ENCODE data around the gene UBE3D.
"Not testable (repeated sequence)": the region's sequence is repeated elsewhere in the genome, so short reads cannot be mapped to it uniquely, and the experiment has no call there.

GRCh38 chr6:82856077-82856476 is 209.6 kb downstream of the UBE3D start:
- not testable (repeated sequence) for TF ChIP-seq RCOR1 (IDR thresholded peaks at IDR 0.05; ENCODE audit: insufficient replicate concordance, low read length); FOS (IDR thresholded peaks at IDR 0.05; ENCODE audit: low read depth, low read length); RFX5 (IDR thresholded peaks at IDR 0.05; ENCODE audit: low read depth, low read length)

All from IMR-90 (cell line).